Ovary (tissue), 9 donors: ENCODE measurements around the gene BATF. TPM values are rescaled to one million over a fixed set of nuclear protein-coding genes. Genes with fewer than 3 reads are reported as not detected.

ENCODE experiments used
- DNase-seq, 5 donors: peaks; one replicate each; pipeline ENCODE4 v3.0.0-alpha.2; 2019 to 2020
- H3K27ac ChIP-seq, 2 donors: fragments of 200-600 bp; one replicate each; pipeline versions ENCODE4 v1.5.1 to v1.8.0; 2019 to 2022
- H3K27me3 ChIP-seq: fragments of 200-600 bp; one replicate; pipeline ENCODE4 v1.8.0; 2022
- H3K36me3 ChIP-seq: fragments of 200-600 bp; sonication (generic); one replicate; pipeline ENCODE4 v1.5.1; 2019
- H3K4me1 ChIP-seq: one replicate; pipeline ENCODE4 v1.8.1; 2013; ENCODE audit warnings: mild to moderate bottlenecking, moderate library complexity; ENCODE audit not compliant: insufficient read depth
- H3K4me3 ChIP-seq: fragments of 200-600 bp; sonication (generic); one replicate; pipeline ENCODE4 v1.5.1; 2017
- H3K9me3 ChIP-seq, 2 donors: fragments of 200-600 bp in 1 of 2; sonication (generic) in 1 of 2; one replicate each; pipeline versions ENCODE4 v1.5.1 to v1.8.1; 2013 to 2019; ENCODE audit warnings: mild to moderate bottlenecking in 1 of 2, moderate library complexity in 1 of 2
- CTCF ChIP-seq, 3 donors: fragments of 450-650 bp in 2 of 3; fragments of 200-600 bp in 1 of 3; IDR thresholded peaks; one replicate each; pipeline versions ENCODE4 v1.5.1 to v1.8.0; 2016 to 2022; ENCODE audit warnings: antibody characterized with exemption in 3 of 3, mild to moderate bottlenecking in 1 of 3
- EP300 ChIP-seq: sonication (generic); formaldehyde crosslinking; IDR thresholded peaks from one replicate; pipeline ENCODE4 v1.6.1; 2017; ENCODE audit warnings: antibody characterized with exemption
- POLR2A ChIP-seq: fragments of 450-650 bp; IDR thresholded peaks from one replicate; pipeline ENCODE4 v1.6.1; 2017; ENCODE audit warnings: antibody characterized with exemption, mild to moderate bottlenecking, moderate library complexity
- WGBS, 3 donors: extraction: QIAGEN DNeasy Blood & Tissue Kit in 1 of 3; methylation state at CpG; one replicate each; pipeline versions ENCODE4 v1.1.5 to v1.1.7; 2013 to 2017; 5-methylcytosine and 5-hydroxymethylcytosine counted together
- intact Hi-C, 4 donors: fragments of 100-400 bp; cut with DNase I; formaldehyde crosslinking; loops; one replicate each; pipeline versions ENCODE4 v1.11.0 to v1.15.1; 2022 to 2023
- polyA plus RNA-seq, 2 donors: library from polyadenylated mRNA; stranded (reverse); fragments of 200-250 nt in 1 of 2; fragments of 350-450 nt in 1 of 2; fragmentation: Illumina TruSeq in 1 of 2; extraction: RNeasy Lipid Tissue Mini Kit (QIAGEN cat#74804) in 1 of 2; gene quantifications; one replicate each; pipeline ENCODE4 v1.2.3, GENCODE V29; 2013 to 2014
- total RNA-seq, 7 donors: library from RNA; depleted of rRNA in 2 of 7; stranded (reverse); fragments of >200 nt in 2 of 7; fragmentation: NEBNext Ultra II Directional in 3 of 7; extraction: Animal tissue kit (Norgen Biotek cat#: 25700) in 3 of 7; gene quantifications; one replicate each; pipeline versions ENCODE4 v1.1.0 to v1.2.4, GENCODE V29; 2016 to 2023
- donor health status: DM: no; HTN: no; CAD: no; lungs with moderate emphysema.
- donor health status: DM: no; HTN: no; CAD: no.
- donor health status: Bipolar disorder and iron deficiency.
- donor health status: DM: yes; HTN: yes; CAD: no.
- donor health status: DM: no; HTN: no; CAD: no.
- donor health status: DM: yes; HTN: yes; CAD: no.

BATF gene
- total and polyA plus RNA-seq, 9 donors = 0.45 to 1.7 (median 0.69) TPM

GRCh38 chr14:75568140-75568539 is 45.9 kb downstream of the BATF start:
- Histone ChIP-seq H3K36me3 (no peaks in the 10 kb centered on the region), H3K4me3 (no peak overlapping the region), H3K27ac (no peak overlapping the region), H3K4me1 (no peaks in the 10 kb centered on the region), H3K27me3 (no peaks in the 10 kb centered on the region), H3K9me3 (no peaks in the 10 kb centered on the region)
- no peak for TF ChIP-seq EP300
- TF ChIP-seq POLR2A = no peak
- TF ChIP-seq CTCF (IDR thresholded peaks at IDR 0.05) = no peak
- 84 to 88% (median 85%) methylated on average over 7 of the region's 7 CpGs for WGBS, 3 donors
- intact Hi-C loops = no loop called here
- DNase-seq = no peak

- Histone ChIP-seq H3K9me3 (no peaks in the 10 kb centered on the region), H3K27ac (no peak overlapping the region), H3K27me3 (no peaks in the 10 kb centered on the region), H3K36me3 (no peaks in the 10 kb centered on the region), H3K4me3 (no peak overlapping the region), H3K4me1 (no peaks in the 10 kb centered on the region)
- DNase-seq = no peak
- intact Hi-C loops = no loop called here
- TF ChIP-seq EP300 = no peak
- TF ChIP-seq CTCF (IDR thresholded peaks at IDR 0.05) = no peak
- TF ChIP-seq POLR2A = no peak
- 83 to 87% (median 84%) methylated on average over 6 of the region's 6 CpGs for WGBS, 3 donors
Observed at GRCh38 chr14:75568791-75569190, 46.5 kb downstream of the BATF start.

- intact Hi-C loops = no loop called here
- TF ChIP-seq EP300 = no peak
- TF ChIP-seq CTCF (IDR thresholded peaks at IDR 0.05) = no peak
- TF ChIP-seq POLR2A = no peak
- no peaks in the 10 kb centered on the region for H3K36me3 ChIP-seq
Observed at GRCh38 chr14:75570797-75571196, 48.5 kb downstream of the BATF start.

GRCh38 chr14:75572104-75572503 is 49.8 kb downstream of the BATF start:
- no peaks in the 10 kb centered on the region for H3K27me3 ChIP-seq
- H3K4me1 ChIP-seq = no peaks in the 10 kb centered on the region
- 85 to 89% (median 88%) methylated on average over 6 of the region's 6 CpGs for WGBS, 3 donors
- H3K4me3 ChIP-seq = no peak overlapping the region
- DNase-seq = no peak
- no peaks in the 10 kb centered on the region for H3K9me3 ChIP-seq
- intact Hi-C loops = no loop called here
- H3K27ac ChIP-seq = no peak overlapping the region
- no peaks in the 10 kb centered on the region for H3K36me3 ChIP-seq
- no peak for TF ChIP-seq CTCF (IDR thresholded peaks at IDR 0.05)
- no peak for TF ChIP-seq POLR2A
- TF ChIP-seq EP300 = no peak

More at GRCh38 chr14:75570797-75571196, 48.5 kb downstream of the BATF start:
- 55 to 62% (median 61%) methylated on average over 2 of the region's 2 CpGs for WGBS, 3 donors
- Histone ChIP-seq H3K9me3 (no peaks in the 10 kb centered on the region), H3K4me3 (no peak overlapping the region), H3K4me1 (no peaks in the 10 kb centered on the region), H3K27ac (no peak overlapping the region), H3K27me3 (no peaks in the 10 kb centered on the region)
- no peak for DNase-seq
